ENCODE results near the gene GRIN3B.

- TF ChIP-seq CTCF (IDR thresholded peaks at IDR 0.05; ENCODE audit: low read depth, low read length, poor library complexity, severe bottlenecking) (no peak), EZH2phosphoT487 (IDR thresholded peaks at IDR 0.05; ENCODE audit: borderline replicate concordance, low read length) (no peak)
These were observed 57.9 kb downstream of the GRIN3B start for GRCh38 chr19:1058112-1058511.

Data from DOHH2 (cell line).